IMR-90 (cell line): Measurements from ENCODE around the gene ACADL. TPM values are rescaled to one million over a fixed set of nuclear protein-coding genes. Genes with fewer than 3 reads are reported as not detected.

ENCODE experiments used
- ATAC-seq: fragments of 200-7000 bp; cut with Tn5 transposase; 2 replicates; pipeline ENCODE4 v1.9.1; 2020; ENCODE audit warnings: low read depth, mild to moderate bottlenecking, moderate library complexity
- BruUV-seq: library from RNA; stranded (reverse); fragments of 400-500 nt; replicated peaks from 2 replicates; lab custom pipeline; 2021; lab: Mats Ljungman, UMichigan
- CTCF ChIA-PET: fragments of 300-600 bp; formaldehyde crosslinking; extraction: SDS; loops from one replicate; lab custom pipeline; 2021; ENCODE audit warnings: antibody characterized with exemption; lab: Yijun Ruan, JAX
- POLR2A ChIA-PET: fragments of 300-600 bp; sonication (Branson Sonifier 250); formaldehyde crosslinking; loops from one replicate; lab custom pipeline; 2022; ENCODE audit warnings: antibody characterized with exemption; ENCODE audit not compliant: unreplicated experiment; lab: Charles Lee
- DNase-seq: peaks from one replicate; pipeline ENCODE4 v3.0.0; 2013
- H2AFZ ChIP-seq: replicated peaks from 2 replicates; pipeline ENCODE3; 2013; ENCODE audit warnings: low read length, mild to moderate bottlenecking; ENCODE audit not compliant: poor library complexity
- H2AK5ac ChIP-seq: 2 replicates; pipeline ENCODE4 v1.6.1; 2013; ENCODE audit warnings: low read depth, low read length, inconsistent platforms
- H2AK9ac ChIP-seq: replicated peaks from 2 replicates; pipeline ENCODE3; 2013; ENCODE audit warnings: mild to moderate bottlenecking, low read depth, low read length, moderate library complexity; ENCODE audit not compliant: poor library complexity
- H2BK120ac ChIP-seq: 2 replicates; pipeline ENCODE4 v1.6.1; 2013; ENCODE audit warnings: low read depth, low read length, inconsistent platforms
- H2BK15ac ChIP-seq: 3 replicates; pipeline ENCODE4 v1.6.1; 2013; ENCODE audit warnings: low read depth, low read length, inconsistent platforms
- H2BK20ac ChIP-seq: 2 replicates; pipeline ENCODE4 v1.6.1; 2013; ENCODE audit warnings: low read depth, mild to moderate bottlenecking, inconsistent platforms, low read length, moderate library complexity
- H2BK5ac ChIP-seq: 2 replicates; pipeline ENCODE4 v1.6.1; 2013; ENCODE audit warnings: mild to moderate bottlenecking, low read depth, low read length, inconsistent platforms; ENCODE audit not compliant: poor library complexity, severe bottlenecking
- H3K14ac ChIP-seq: replicated peaks from 2 replicates; pipeline ENCODE4 v1.6.1; 2013; ENCODE audit warnings: low read depth, low read length, inconsistent platforms
- H3K18ac ChIP-seq: 2 replicates; pipeline ENCODE4 v1.6.1; 2013; ENCODE audit warnings: low read depth, low read length, control low read depth
- H3K23ac ChIP-seq: 2 replicates; pipeline ENCODE4 v1.6.1; 2013; ENCODE audit warnings: low read depth, low read length, inconsistent platforms
- H3K27ac ChIP-seq: 2 replicates; pipeline ENCODE4 v1.5.1; 2013; ENCODE audit warnings: mild to moderate bottlenecking, control low read depth, low read length; ENCODE audit not compliant: insufficient read depth
- H3K27me3 ChIP-seq: 2 replicates; pipeline ENCODE4 v1.6.1; 2013; ENCODE audit warnings: low read length; ENCODE audit not compliant: control insufficient read depth, insufficient read depth
- H3K36me3 ChIP-seq: 2 replicates; pipeline ENCODE4 v1.6.1; 2013; ENCODE audit warnings: low read length, mixed read lengths; ENCODE audit not compliant: control insufficient read depth, insufficient read depth
- H3K4ac ChIP-seq: 2 replicates; pipeline ENCODE4 v1.6.1; 2013; ENCODE audit warnings: low read depth, low read length, inconsistent platforms
- H3K4me1 ChIP-seq: 2 replicates; pipeline ENCODE4 v1.6.1; 2013; ENCODE audit warnings: low read length, mixed read lengths; ENCODE audit not compliant: control insufficient read depth, insufficient read depth
- H3K4me2 ChIP-seq: 2 replicates; pipeline ENCODE4 v1.6.1; 2013; ENCODE audit warnings: low read depth, mild to moderate bottlenecking, control low read depth, low read length, moderate library complexity
- H3K4me3 ChIP-seq: 2 replicates; pipeline ENCODE4 v1.5.1; 2013; ENCODE audit warnings: low read depth, mild to moderate bottlenecking, control low read depth, low read length, moderate library complexity; ENCODE audit not compliant: insufficient read depth
- H3K56ac ChIP-seq: 2 replicates; pipeline ENCODE4 v1.6.1; 2013; ENCODE audit warnings: low read length, inconsistent platforms; ENCODE audit not compliant: insufficient read depth; ENCODE audit errors: extremely low read depth
- H3K79me1 ChIP-seq, 2 experiments: 2 replicates each; pipeline ENCODE4 v1.6.1; 2013; ENCODE audit warnings: low read length in 2 of 2, inconsistent platforms in 1 of 2, low read depth in 1 of 2
- H3K9ac ChIP-seq: 2 replicates; pipeline ENCODE4 v1.6.1; 2013; ENCODE audit warnings: low read depth, low read length, control low read depth
- H3K9me1 ChIP-seq: 2 replicates; pipeline ENCODE4 v1.6.1; 2013; ENCODE audit warnings: low read length, inconsistent platforms; ENCODE audit not compliant: insufficient read depth
- H3K9me3 ChIP-seq: 2 replicates; pipeline ENCODE4 v1.6.1; 2013; ENCODE audit warnings: low read length; ENCODE audit not compliant: control insufficient read depth, insufficient read depth
- H4K20me1 ChIP-seq: 2 replicates; pipeline ENCODE4 v1.6.1; 2013; ENCODE audit warnings: low read length, inconsistent platforms; ENCODE audit not compliant: insufficient read depth
- H4K5ac ChIP-seq: 2 replicates; pipeline ENCODE4 v1.6.1; 2013; ENCODE audit warnings: mild to moderate bottlenecking, low read depth, low read length, control low read depth
- H4K8ac ChIP-seq, 2 experiments: 2 replicates each; pipeline ENCODE4 v1.6.1; 2013; ENCODE audit warnings: low read depth in 2 of 2, low read length in 2 of 2, control low read depth in 1 of 2, inconsistent platforms in 1 of 2
- H4K91ac ChIP-seq: 2 replicates; pipeline ENCODE4 v1.6.1; 2013; ENCODE audit warnings: low read depth, low read length, inconsistent platforms; ENCODE audit not compliant: insufficient read depth
- BHLHE40 ChIP-seq: fragments of 150-350 bp; IDR thresholded peaks from 2 replicates; pipeline ENCODE4 v1.6.1; 2016; ENCODE audit warnings: mild to moderate bottlenecking, low read depth, low read length
- CEBPB ChIP-seq: IDR thresholded peaks from 2 replicates; pipeline ENCODE4 v1.6.1; 2012; ENCODE audit warnings: low read depth, low read length, improper control_type of control experiment
- RCOR1 ChIP-seq: IDR thresholded peaks from 2 replicates; pipeline ENCODE4 v1.6.1; 2012; ENCODE audit warnings: mild to moderate bottlenecking, low read length, improper control_type of control experiment; ENCODE audit not compliant: insufficient replicate concordance
- WGBS, 2 experiments: methylation state at CpG; one replicate each; pipeline versions ENCODE4 v1.1.5 to v1.1.7; 2013; ENCODE audit warnings: missing lambda C conversion rate in 2 of 2; ENCODE audit not compliant: insufficient read length in 1 of 2; ENCODE audit errors: extremely low coverage in 2 of 2; 5-methylcytosine and 5-hydroxymethylcytosine counted together
- dilution Hi-C: fragments of 300-500 bp; cut with HindIII; formaldehyde crosslinking; loops from one replicate; pipeline ENCODE4 v1.14.3; 2018; ENCODE audit warnings: low sequenced_read_pairs; ENCODE audit not compliant: unreplicated experiment
- in situ Hi-C: fragments of 300-500 bp; cut with MboI; formaldehyde crosslinking; loops from 3 replicates; pipeline ENCODE4 v1.14.3; 2019; ENCODE audit warnings: low sequenced_read_pairs, inconsistent platforms, mixed read lengths
- intact Hi-C: fragments of 100-400 bp; cut with micrococcal nuclease; formaldehyde crosslinking; loops from 2 replicates; pipeline ENCODE4 v1.10.0; 2022
- polyA plus RNA-seq, 3 experiments: library from polyadenylated mRNA; depleted of rRNA; stranded (reverse); fragments of >200 nt; gene quantifications; 2 replicates each; pipeline ENCODE4 v1.2.3, GENCODE V29; 2012; ENCODE audit warnings: low replicate concordance in 1 of 3
- total RNA-seq: library from RNA; depleted of rRNA; stranded (reverse); fragments of >200 nt; gene quantifications from 2 replicates; pipeline ENCODE4 v1.2.3, GENCODE V29; 2012

ACADL gene
- total and polyA plus RNA-seq, 2 of the 4 experiments (the other 2 are of a cell fraction): not detected

DNA sequence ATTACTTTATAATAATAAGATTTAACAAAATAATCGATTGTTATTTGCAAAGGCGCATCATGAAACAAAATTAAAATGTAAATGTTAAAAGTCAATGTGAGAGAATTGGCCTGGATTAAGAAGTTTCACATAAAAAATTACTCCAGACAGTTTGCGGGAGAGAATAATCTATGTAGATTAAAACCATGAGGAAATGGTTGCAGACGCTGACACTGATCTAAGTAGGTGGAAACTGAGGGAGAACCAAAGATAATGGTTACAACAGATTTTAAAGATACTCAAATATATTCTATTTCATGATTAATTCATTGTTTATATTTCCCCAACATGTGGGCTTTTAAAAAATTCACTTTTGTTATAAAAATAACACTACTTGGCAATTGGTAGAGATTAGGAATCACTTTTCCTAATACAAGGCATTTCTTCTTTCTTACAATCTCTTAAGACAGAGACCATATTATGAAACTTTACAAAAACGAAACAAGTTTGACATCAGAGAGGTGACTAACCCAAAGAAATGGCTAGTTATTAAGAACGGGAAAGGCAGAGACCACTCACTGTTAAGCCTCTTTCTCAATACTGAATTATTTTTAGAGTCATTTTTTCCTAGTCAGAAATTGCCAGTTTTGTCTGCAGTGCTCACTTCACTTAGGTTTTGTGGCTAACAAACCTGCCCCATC, 55.6 kb downstream of the ACADL start:
- Histone ChIP-seq H2AK5ac (no peak overlapping the region), H4K5ac (peak overlapping the region; percentile 35), H3K79me1 (peaks cover 2 to 3% of the 10 kb centered on the region in 2 experiments; a peak in 2 of 4 replicates), H3K27ac (peak overlapping the region; percentile 90), H3K9me1 (no peaks in the 10 kb centered on the region), H3K4me1 (no peaks in the 10 kb centered on the region), H2AK9ac (no peak overlapping the region), H3K36me3 (no peaks in the 10 kb centered on the region), H4K8ac (peak overlapping the region; percentile 47 to 82; a peak in 2 of 4 replicates), H2AFZ (peak overlapping the region; percentile 88), H3K23ac (peak overlapping the region; percentile 96), H2BK5ac (peak overlapping the region; percentile 88), H2BK120ac (peak overlapping the region; percentile 63), H4K20me1 (no peaks in the 10 kb centered on the region), H3K56ac (peak overlapping the region; percentile 97), H3K27me3 (no peaks in the 10 kb centered on the region), H3K4me3 (peak overlapping the region; percentile 60), H3K4ac (peak overlapping the region; percentile 93; the same call in 1 of the 2 replicates), H3K9me3 (no peaks in the 10 kb centered on the region), H3K4me2 (peak overlapping the region; percentile 89), H4K91ac (peak overlapping the region; percentile 47), H3K9ac (peak overlapping the region; percentile 93), H2BK15ac (peak overlapping the region; percentile 75; the same call in 1 of the 3 replicates), H3K18ac (peak overlapping the region; percentile 54; the same call in 1 of the 2 replicates), H2BK20ac (no peak overlapping the region), H3K14ac (peak overlapping the region; percentile 91)
- intact Hi-C loops: loop anchor here (1.0 to 5.0 kb wide), 3 partner anchors 77 to 167 kb away; partner anchors contain the start of gene RPE
- dilution Hi-C loops: no loop called here
- CTCF ChIA-PET: no interaction called here
- 0% methylated on average over 2 of the region's 6 CpGs; no CpG with 5 or more reads in 1 of the 2 experiments for WGBS, 2 experiments
- BruUV-seq: TSS peak; percentile 32
- DNase-seq (peak; percentile 79), ATAC-seq (no peak)
- TF ChIP-seq RCOR1 (no peak), CEBPB (peak; percentile 74), BHLHE40 (no peak)
- in situ Hi-C loops: loop anchor here (10.0 kb wide), 1 partner anchor 175 kb away; no protein-coding TSS in a partner anchor
- POLR2A ChIA-PET: no interaction called here
